ENCODE data around the gene TPBGL.

Gene TPBGL

DNA sequence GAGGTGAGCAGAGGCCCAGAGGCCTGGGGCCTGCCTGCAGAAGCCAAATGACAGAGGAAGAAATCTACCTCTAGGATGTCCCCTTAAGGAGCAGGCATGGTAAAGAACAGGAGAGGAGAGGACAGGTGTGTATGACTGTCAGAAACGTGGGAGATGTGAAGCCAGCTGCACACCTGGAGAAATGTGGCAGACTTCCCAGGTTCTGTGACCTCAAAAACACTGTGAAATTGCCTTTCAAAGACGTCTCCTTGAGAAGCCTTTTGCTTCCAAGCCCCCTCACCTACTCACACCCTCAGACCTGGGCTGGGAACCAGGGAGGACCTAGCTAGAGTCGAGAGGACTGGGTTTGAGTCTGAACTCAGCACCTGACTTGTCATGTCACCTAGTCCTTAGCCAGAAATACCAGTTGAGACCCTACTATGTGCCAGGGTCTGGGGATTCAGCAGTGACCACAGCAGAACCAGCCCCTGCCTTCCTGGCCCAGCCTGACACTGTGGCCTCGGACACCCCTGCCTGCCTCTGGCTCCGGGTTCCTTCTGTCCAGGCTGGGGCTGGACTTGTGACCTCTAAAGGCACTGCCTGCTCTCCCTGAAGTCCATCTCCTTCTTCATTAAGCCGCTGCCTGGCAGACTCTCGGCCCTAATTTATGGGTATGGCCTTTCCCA, 5.6 kb downstream of the TPBGL start:
- Histone ChIP-seq H2BK5ac (ENCODE audit: low read length) (no peak overlapping the region), H3K23ac (ENCODE audit: low read depth, low read length, poor library complexity) (peak overlapping the region; percentile 18), H3K4me1 (ENCODE audit: control insufficient read depth in 2 of 2, insufficient read depth in 1 of 2, low read depth in 1 of 2, low read length in 2 of 2) (no peaks in the 10 kb centered on the region), H4K8ac (ENCODE audit: low read depth, low read length) (no peak overlapping the region), H3K36me3 (replicated peaks in 1 of 2; ENCODE audit: control insufficient read depth in 2 of 2, insufficient read depth in 2 of 2, low read length in 2 of 2) (no peaks in the 10 kb centered on the region), H2AK5ac (ENCODE audit: low read depth, low read length) (no peak overlapping the region), H2BK15ac (ENCODE audit: low read length) (no peak overlapping the region), H2BK12ac (ENCODE audit: low read length) (no peak overlapping the region), H3K9ac (ENCODE audit: low read depth, low read length, poor library complexity) (no peak overlapping the region), H2BK120ac (ENCODE audit: low read depth, low read length) (no peak overlapping the region), H4K91ac (ENCODE audit: low read depth, low read length, poor library complexity) (no peak overlapping the region), H3K27me3 (ENCODE audit: control insufficient read depth in 3 of 3, insufficient read depth in 3 of 3, low read depth in 1 of 3, low read length in 3 of 3) (peaks cover 12 to 43% (median 31%) of the 10 kb centered on the region in 3 experiments), H3K4ac (ENCODE audit: low read length) (no peak overlapping the region), H3K18ac (ENCODE audit: low read length) (no peak overlapping the region), H3K9me3 (replicated peaks in 1 of 2; ENCODE audit: control insufficient read depth in 2 of 2, insufficient read depth in 1 of 2, low read depth in 1 of 2, low read length in 2 of 2) (no peaks in the 10 kb centered on the region), H3K79me1 (ENCODE audit: low read depth, low read length) (no peaks in the 10 kb centered on the region), H3K27ac (replicated peaks; ENCODE audit: low read length) (no peak overlapping the region), H3K4me3 (ENCODE audit: low read length in 2 of 2) (no peak overlapping the region), H3K4me2 (ENCODE audit: insufficient read depth, low read length, poor library complexity, severe bottlenecking) (no peak overlapping the region), H3K14ac (ENCODE audit: low read length) (no peak overlapping the region), H2AFZ (ENCODE audit: low read length) (no peak overlapping the region)
- no CpG with 5 or more reads among the region's 7 CpGs for WGBS, 2 donors (ENCODE audit: extremely low coverage in 2 of 2, insufficient read length in 2 of 2, insufficient replicate concordance in 1 of 2)
- DNase-seq (ENCODE audit: low spot score): no peak

DNA sequence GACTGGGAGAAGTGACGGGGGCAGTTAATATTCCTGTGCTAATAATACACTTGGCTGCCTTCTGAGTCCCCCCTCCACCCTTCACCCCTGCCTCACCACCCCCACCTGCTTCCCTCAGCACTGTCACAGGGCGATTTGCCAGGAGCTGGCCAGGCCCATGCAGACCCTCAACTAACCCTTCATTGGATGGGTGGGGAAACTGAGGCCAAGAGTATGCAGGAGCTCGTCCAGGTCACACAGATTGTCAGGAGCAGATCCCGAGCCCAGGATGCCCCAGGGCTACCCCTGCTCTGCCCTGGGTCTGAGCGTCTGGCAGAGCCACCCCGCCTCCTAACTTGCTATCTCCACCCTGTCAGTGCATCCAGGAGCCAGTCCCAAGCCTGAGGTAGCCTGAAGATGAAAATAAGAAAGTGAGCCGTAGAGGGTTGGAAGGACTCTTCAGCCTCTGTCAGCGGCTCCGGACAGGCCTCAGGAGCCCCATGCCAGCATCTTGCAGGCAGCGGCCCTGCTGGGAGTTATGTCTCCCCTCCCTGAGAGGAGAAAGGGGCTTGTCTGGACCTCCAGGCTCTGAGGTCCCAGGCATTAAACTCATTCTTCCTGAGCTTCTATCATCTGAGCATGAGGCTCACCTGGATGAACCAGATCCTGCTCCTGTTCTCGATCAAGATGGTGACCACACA, 6.2 kb downstream of the TPBGL start:
- no peak overlapping the region for H2BK12ac ChIP-seq (ENCODE audit: low read length)
- no peak overlapping the region for H2BK120ac ChIP-seq (ENCODE audit: low read depth, low read length)
- H3K4me1 ChIP-seq (ENCODE audit: control insufficient read depth in 2 of 2, insufficient read depth in 1 of 2, low read depth in 1 of 2, low read length in 2 of 2): no peaks in the 10 kb centered on the region
- no peak overlapping the region for H4K8ac ChIP-seq (ENCODE audit: low read depth, low read length)
- no peak overlapping the region for H2BK5ac ChIP-seq (ENCODE audit: low read length)
- WGBS, 2 donors (ENCODE audit: extremely low coverage in 2 of 2, insufficient read length in 2 of 2, insufficient replicate concordance in 1 of 2): no CpG with 5 or more reads among the region's 11 CpGs
- no peak overlapping the region for H4K91ac ChIP-seq (ENCODE audit: low read depth, low read length, poor library complexity)
- no peak overlapping the region for H3K4ac ChIP-seq (ENCODE audit: low read length)
- no peak overlapping the region for H2AFZ ChIP-seq (ENCODE audit: low read length)
- H3K9me3 ChIP-seq (replicated peaks in 1 of 2; ENCODE audit: control insufficient read depth in 2 of 2, insufficient read depth in 1 of 2, low read depth in 1 of 2, low read length in 2 of 2): no peaks in the 10 kb centered on the region
- no peak overlapping the region for H3K14ac ChIP-seq (ENCODE audit: low read length)
- H3K27ac ChIP-seq (replicated peaks; ENCODE audit: low read length): no peak overlapping the region
- H3K9ac ChIP-seq (ENCODE audit: low read depth, low read length, poor library complexity): no peak overlapping the region
- no peak overlapping the region for H2BK15ac ChIP-seq (ENCODE audit: low read length)
- peaks cover 8 to 40% (median 26%) of the 10 kb centered on the region in 3 experiments for H3K27me3 ChIP-seq (ENCODE audit: control insufficient read depth in 3 of 3, insufficient read depth in 3 of 3, low read depth in 1 of 3, low read length in 3 of 3)
- H3K4me3 ChIP-seq (ENCODE audit: low read length in 2 of 2): no peak overlapping the region
- no peak for DNase-seq (ENCODE audit: low spot score)
- no peaks in the 10 kb centered on the region for H3K79me1 ChIP-seq (ENCODE audit: low read depth, low read length)
- H2AK5ac ChIP-seq (ENCODE audit: low read depth, low read length): no peak overlapping the region
- H3K4me2 ChIP-seq (ENCODE audit: insufficient read depth, low read length, poor library complexity, severe bottlenecking): no peak overlapping the region
- no peak overlapping the region for H3K23ac ChIP-seq (ENCODE audit: low read depth, low read length, poor library complexity)
- H3K36me3 ChIP-seq (replicated peaks in 1 of 2; ENCODE audit: control insufficient read depth in 2 of 2, insufficient read depth in 2 of 2, low read length in 2 of 2): no peaks in the 10 kb centered on the region
- no peak overlapping the region for H3K18ac ChIP-seq (ENCODE audit: low read length)

DNA sequence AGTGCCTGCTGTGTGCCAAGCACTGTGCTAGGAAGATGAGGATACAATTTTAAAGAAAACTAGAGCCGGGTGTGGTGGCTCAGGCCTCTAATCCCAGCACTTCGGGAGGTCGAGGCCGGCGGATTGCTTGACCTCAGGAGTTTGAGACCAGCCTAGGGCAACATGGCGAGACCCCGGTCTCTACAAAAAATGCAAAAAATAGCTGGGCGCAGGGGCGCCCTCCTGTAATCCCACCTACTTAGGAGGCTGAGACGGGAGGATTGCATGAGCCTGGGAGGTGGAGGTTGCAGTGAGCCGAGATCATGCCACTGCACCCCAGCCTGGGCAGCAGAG, 8.3 kb downstream of the TPBGL start:
- Histone ChIP-seq H4K8ac (ENCODE audit: low read depth, low read length) (no peak overlapping the region), H3K36me3 (replicated peaks in 1 of 2; ENCODE audit: control insufficient read depth in 2 of 2, insufficient read depth in 2 of 2, low read length in 2 of 2) (no peaks in the 10 kb centered on the region), H2BK12ac (ENCODE audit: low read length) (no peak overlapping the region), H2BK120ac (ENCODE audit: low read depth, low read length) (no peak overlapping the region), H3K14ac (ENCODE audit: low read length) (no peak overlapping the region), H3K4me2 (ENCODE audit: insufficient read depth, low read length, poor library complexity, severe bottlenecking) (no peak overlapping the region), H3K27ac (replicated peaks; ENCODE audit: low read length) (no peak overlapping the region), H4K91ac (ENCODE audit: low read depth, low read length, poor library complexity) (no peak overlapping the region), H3K27me3 (ENCODE audit: control insufficient read depth in 3 of 3, insufficient read depth in 3 of 3, low read depth in 1 of 3, low read length in 3 of 3) (peaks cover 0 to 21% (median 5%) of the 10 kb centered on the region in 3 experiments), H3K4me3 (ENCODE audit: low read length in 2 of 2) (no peak overlapping the region), H3K4ac (ENCODE audit: low read length) (no peak overlapping the region), H2BK15ac (ENCODE audit: low read length) (no peak overlapping the region), H3K4me1 (ENCODE audit: control insufficient read depth in 2 of 2, insufficient read depth in 1 of 2, low read depth in 1 of 2, low read length in 2 of 2) (no peaks in the 10 kb centered on the region), H2AFZ (ENCODE audit: low read length) (no peak overlapping the region), H2AK5ac (ENCODE audit: low read depth, low read length) (no peak overlapping the region), H3K23ac (ENCODE audit: low read depth, low read length, poor library complexity) (no peak overlapping the region), H2BK5ac (ENCODE audit: low read length) (no peak overlapping the region), H3K79me1 (ENCODE audit: low read depth, low read length) (no peaks in the 10 kb centered on the region), H3K18ac (ENCODE audit: low read length) (no peak overlapping the region), H3K9me3 (replicated peaks in 1 of 2; ENCODE audit: control insufficient read depth in 2 of 2, insufficient read depth in 1 of 2, low read depth in 1 of 2, low read length in 2 of 2) (peaks cover 0 to 1% of the 10 kb centered on the region in 2 donors), H3K9ac (ENCODE audit: low read depth, low read length, poor library complexity) (no peak overlapping the region)
- WGBS, 2 donors (ENCODE audit: extremely low coverage in 2 of 2, insufficient read length in 2 of 2, insufficient replicate concordance in 1 of 2): no CpG with 5 or more reads among the region's 11 CpGs
- DNase-seq (ENCODE audit: low spot score): no peak

DNA sequence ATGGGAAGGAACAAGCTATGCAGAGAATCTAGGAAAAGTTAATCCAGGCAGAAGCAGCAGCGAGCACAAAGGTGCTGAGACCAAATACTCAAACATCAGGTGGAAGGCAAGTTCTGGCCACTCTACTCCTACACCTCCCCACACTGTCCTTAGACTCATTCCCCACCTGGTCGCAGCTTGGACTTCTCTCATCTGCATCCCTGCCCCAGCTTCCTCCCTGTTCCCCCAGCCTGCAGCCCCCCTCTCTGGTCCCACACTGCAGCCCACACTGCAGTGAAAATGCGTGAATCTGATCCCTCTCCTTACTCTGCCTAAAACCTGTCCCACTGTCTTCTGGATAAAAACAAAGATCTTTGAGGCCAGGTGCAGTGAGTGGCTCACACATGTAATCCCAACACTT, 9.1 kb downstream of the TPBGL start:
- no peak overlapping the region for H3K18ac ChIP-seq (ENCODE audit: low read length)
- H3K4me2 ChIP-seq (ENCODE audit: insufficient read depth, low read length, poor library complexity, severe bottlenecking): no peak overlapping the region
- no peak for DNase-seq (ENCODE audit: low spot score)
- H3K9me3 ChIP-seq (replicated peaks in 1 of 2; ENCODE audit: control insufficient read depth in 2 of 2, insufficient read depth in 1 of 2, low read depth in 1 of 2, low read length in 2 of 2): peaks cover 0 to 1% of the 10 kb centered on the region in 2 donors
- H3K27me3 ChIP-seq (ENCODE audit: control insufficient read depth in 3 of 3, insufficient read depth in 3 of 3, low read depth in 1 of 3, low read length in 3 of 3): peaks cover 0 to 13% (median 0%) of the 10 kb centered on the region in 3 experiments
- no peak overlapping the region for H2BK12ac ChIP-seq (ENCODE audit: low read length)
- H4K91ac ChIP-seq (ENCODE audit: low read depth, low read length, poor library complexity): no peak overlapping the region
- H3K4me3 ChIP-seq (ENCODE audit: low read length in 2 of 2): no peak overlapping the region
- H2AFZ ChIP-seq (ENCODE audit: low read length): no peak overlapping the region
- H4K8ac ChIP-seq (ENCODE audit: low read depth, low read length): no peak overlapping the region
- no peak overlapping the region for H3K23ac ChIP-seq (ENCODE audit: low read depth, low read length, poor library complexity)
- H3K36me3 ChIP-seq (replicated peaks in 1 of 2; ENCODE audit: control insufficient read depth in 2 of 2, insufficient read depth in 2 of 2, low read length in 2 of 2): no peaks in the 10 kb centered on the region
- WGBS, 2 donors (ENCODE audit: extremely low coverage in 2 of 2, insufficient read length in 2 of 2, insufficient replicate concordance in 1 of 2): no CpG with 5 or more reads among the region's 3 CpGs
- no peak overlapping the region for H2AK5ac ChIP-seq (ENCODE audit: low read depth, low read length)
- no peak overlapping the region for H2BK120ac ChIP-seq (ENCODE audit: low read depth, low read length)
- H3K14ac ChIP-seq (ENCODE audit: low read length): no peak overlapping the region
- H3K9ac ChIP-seq (ENCODE audit: low read depth, low read length, poor library complexity): no peak overlapping the region
- H2BK5ac ChIP-seq (ENCODE audit: low read length): no peak overlapping the region
- no peak overlapping the region for H3K4ac ChIP-seq (ENCODE audit: low read length)
- H2BK15ac ChIP-seq (ENCODE audit: low read length): no peak overlapping the region
- no peaks in the 10 kb centered on the region for H3K79me1 ChIP-seq (ENCODE audit: low read depth, low read length)
- no peaks in the 10 kb centered on the region for H3K4me1 ChIP-seq (ENCODE audit: control insufficient read depth in 2 of 2, insufficient read depth in 1 of 2, low read depth in 1 of 2, low read length in 2 of 2)
- H3K27ac ChIP-seq (replicated peaks; ENCODE audit: low read length): no peak overlapping the region

Measured in neuronal stem cell (in vitro differentiated cells).